Stimulated activated CD8-positive, alpha-beta memory T cell treated with anti-CD3 and anti-CD28 coated beads, Interleukin-12 subunit alpha, Interleukin-12 subunit beta, amount 100 ng/mL, for 1 hour (primary cell): ENCODE results near the gene MARCHF5.
"Not testable (repeated sequence)": the region's sequence is repeated elsewhere in the genome, so short reads cannot be mapped to it uniquely, and the experiment has no call there.

Experiments used
- DNase-seq: peaks from one replicate; pipeline ENCODE4 v3.0.0-alpha.2; 2020; ENCODE audit warnings: low read depth

Gene MARCHF5

DNA sequence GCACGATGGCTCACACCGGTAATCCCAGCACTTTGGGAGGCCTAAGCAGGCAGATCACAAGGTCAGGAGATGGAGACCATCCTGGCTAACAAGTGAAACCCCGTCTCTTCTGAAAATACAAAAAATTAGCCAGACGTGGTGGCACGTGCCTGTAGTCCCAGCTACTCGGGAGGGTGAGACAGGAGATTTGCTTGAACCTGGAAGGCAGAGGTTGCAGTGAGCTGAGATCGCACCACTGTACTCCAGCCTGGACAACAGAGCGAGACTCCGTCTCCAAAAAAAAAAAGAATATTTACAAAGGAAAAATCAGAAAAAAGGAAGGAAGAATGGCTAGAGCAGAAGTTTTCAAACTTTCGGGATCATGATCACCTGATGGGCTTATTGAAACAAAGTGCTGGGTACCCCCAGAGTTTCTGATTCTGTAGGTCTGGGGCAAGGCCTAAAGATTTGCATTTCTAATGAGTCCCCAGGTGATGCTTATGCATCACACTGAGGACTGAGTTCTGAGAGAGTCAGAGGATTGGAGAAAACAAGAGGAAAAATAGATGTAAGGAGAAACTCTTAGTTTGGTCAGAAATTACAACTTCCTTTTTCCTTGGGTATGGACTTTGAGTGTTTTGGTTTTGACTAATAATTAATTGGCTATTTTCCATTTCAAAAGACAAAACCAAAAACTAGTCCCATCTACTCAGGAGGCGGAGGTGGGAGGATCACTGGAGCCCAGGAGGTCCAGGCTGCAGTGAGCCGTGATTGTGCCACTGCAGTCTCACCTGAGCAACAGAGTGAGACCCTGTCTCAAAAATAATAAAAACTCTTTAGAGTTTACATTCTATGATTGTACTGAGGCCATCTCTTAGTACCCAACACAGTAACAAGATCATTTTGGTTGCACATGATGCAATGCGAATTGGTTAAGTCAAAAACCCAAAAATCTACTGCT, 14.4 kb downstream of the MARCHF5 start:
- no peak for DNase-seq

- DNase-seq = no peak
These were observed 18.3 kb downstream of the MARCHF5 start for GRCh38 chr10:92309272-92309671.

- DNase-seq = no peak
These were observed 22.8 kb downstream of the MARCHF5 start for GRCh38 chr10:92313750-92314149.

DNA sequence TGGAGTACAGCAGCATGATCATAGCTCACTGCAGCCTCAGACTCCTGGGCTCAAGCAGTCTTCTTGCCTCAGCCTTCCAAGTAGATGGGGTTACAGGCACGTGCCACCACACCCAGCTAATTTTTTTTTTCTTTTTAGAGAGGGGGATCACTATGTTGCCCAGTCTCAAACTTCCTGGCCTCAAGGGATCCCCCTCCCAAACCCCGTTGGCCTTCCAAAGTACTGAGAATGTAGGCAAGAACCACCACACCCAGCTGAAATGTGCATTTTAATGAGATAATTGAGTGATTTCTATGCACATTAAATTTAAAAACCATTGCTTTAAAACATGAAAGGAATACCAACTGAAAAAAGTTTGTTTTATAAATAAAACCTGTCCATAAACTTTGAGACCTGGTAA, 25.6 kb downstream of the MARCHF5 start:
- DNase-seq = no peak

DNA sequence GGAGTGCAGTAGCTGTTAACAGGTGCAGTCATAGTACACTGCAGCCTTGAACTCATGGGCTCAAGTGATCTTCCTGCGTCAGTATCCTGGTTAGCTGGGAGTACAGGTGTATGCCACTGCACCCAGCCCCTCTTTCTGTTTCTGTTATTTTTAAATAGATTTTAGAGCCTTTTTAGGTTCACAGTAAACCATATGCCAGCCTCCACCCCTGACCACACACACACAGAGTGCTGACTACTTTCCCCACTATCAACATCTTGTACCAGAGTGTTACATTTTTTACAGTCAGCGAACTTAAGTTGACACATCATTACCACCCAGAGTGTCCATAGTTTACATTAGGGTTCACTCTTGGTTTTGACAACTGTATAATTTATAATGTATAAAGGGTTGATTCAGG, 32.1 kb downstream of the MARCHF5 start:
- DNase-seq = no peak

GRCh38 chr10:92327445-92328433, 36.8 kb downstream of the MARCHF5 start:
- no peak for DNase-seq

- no peak for DNase-seq
These were observed 38.0 kb downstream of the MARCHF5 start for GRCh38 chr10:92328993-92329392.

DNA sequence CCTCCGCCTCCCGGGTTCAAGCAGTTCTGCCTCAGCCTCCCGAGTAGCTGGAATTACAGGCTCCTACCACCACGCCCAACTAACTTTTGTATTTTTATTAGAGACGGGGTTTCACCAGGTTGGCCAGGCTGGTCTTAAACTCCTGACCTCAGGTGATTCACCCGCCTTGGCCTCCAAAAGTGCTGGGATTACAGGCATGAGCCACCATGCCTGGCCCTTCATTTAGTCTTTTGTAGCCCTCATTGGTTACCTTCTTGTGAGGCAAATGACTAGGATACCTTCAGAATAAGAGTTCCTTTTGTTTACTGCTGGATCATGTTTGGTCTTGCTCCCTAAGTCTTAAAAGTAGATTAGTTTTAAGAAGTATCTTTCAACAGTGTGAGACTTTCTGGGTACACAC, 39.0 kb downstream of the MARCHF5 start:
- DNase-seq = not testable (repeated sequence)

GRCh38 chr10:92342796-92343195, 51.8 kb downstream of the MARCHF5 start:
- no peak for DNase-seq

GRCh38 chr10:92345575-92345974, 54.6 kb downstream of the MARCHF5 start:
- not testable (repeated sequence) for DNase-seq

- DNase-seq = not testable (repeated sequence)
These were observed 56.2 kb downstream of the MARCHF5 start for GRCh38 chr10:92347035-92347676.

GRCh38 chr10:92350411-92350810, 59.4 kb downstream of the MARCHF5 start:
- DNase-seq = no peak

DNA sequence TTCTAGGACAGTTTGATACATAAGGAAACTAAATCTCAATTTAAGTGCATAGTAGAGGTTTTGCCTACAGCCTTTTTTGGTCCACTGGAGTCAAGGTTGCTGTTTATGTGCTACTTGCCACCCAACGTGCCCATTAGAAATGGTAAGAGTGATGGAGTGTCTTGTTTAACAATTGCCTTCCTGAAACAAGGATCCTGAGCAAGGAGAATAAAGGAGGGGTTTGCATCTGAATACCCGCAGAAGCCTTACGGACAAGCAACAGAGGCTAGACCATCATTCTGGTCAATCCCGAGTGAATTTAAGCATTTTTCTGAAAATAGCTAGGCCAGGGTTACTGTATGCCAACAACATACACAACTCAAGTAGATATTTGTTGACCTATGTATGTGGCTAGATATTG, 63.6 kb downstream of the MARCHF5 start:
- no peak for DNase-seq

DNA sequence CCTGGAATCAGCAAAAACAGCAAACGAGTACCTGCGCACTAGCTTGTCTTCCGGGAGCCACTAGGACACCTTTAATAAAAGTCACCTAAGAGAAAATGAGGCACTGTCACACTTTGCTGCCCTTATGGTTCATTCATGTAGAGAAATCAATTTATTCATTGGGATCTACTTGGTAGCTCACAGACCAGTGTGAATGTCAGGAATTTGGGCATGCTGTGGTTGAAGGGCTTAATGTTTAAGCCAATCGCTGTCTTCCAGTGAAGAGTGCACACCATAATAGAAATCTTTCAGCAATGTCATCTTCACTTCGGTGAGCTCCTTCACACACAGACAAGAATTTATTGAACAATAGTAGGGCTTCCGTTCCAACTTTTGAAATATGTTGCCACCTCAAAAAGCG, 65.1 kb downstream of the MARCHF5 start:
- no peak for DNase-seq

DNA sequence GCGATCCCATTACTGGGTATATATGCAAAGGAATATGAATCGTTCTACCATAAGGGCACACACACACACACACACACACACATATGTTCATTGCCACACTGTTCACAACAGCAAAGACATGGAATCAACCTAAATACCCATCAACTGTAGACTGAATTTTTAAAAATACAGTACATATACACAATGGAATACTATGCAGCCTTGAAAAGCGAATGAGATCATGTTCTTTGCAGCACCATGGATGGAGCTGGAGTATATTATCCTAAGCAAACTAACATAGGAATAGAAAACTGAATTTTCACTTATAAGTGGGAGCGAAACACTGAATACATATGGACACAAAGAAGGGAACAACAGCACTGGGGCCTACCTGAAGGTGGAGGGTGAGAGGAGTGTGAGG, 72.5 kb downstream of the MARCHF5 start:
- no peak for DNase-seq

DNA sequence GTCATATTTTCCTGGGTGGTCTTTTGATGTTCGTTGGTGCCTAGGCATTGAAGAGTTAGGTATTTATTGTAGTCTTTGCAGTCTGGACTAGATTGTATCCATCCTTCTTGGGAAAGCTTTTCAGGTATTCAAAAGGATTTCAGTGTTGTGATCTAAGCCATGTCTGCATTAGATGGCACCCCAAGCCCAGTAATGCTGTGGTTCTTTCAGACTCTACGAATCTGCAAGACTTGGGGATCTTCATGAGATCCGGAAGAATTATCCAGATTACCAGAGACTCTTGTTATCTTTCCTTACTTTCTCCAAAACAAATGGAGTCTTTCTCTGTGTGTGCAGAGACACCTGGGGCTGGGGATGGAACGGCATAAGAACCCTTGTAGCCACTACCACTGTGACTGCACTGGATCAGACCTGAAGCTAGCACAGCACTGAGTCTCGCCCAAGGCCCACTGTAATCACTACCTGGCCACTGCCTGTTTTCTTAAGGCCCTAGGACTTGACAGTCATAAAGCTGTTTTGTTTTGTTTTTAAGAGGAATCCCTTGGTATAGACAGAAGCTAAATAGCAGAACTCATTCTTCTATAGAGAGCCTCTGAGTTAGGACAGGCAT, 75.5 kb downstream of the MARCHF5 start:
- no peak for DNase-seq

- no peak for DNase-seq
These were observed 87.0 kb downstream of the MARCHF5 start for GRCh38 chr10:92377962-92378361.

DNA sequence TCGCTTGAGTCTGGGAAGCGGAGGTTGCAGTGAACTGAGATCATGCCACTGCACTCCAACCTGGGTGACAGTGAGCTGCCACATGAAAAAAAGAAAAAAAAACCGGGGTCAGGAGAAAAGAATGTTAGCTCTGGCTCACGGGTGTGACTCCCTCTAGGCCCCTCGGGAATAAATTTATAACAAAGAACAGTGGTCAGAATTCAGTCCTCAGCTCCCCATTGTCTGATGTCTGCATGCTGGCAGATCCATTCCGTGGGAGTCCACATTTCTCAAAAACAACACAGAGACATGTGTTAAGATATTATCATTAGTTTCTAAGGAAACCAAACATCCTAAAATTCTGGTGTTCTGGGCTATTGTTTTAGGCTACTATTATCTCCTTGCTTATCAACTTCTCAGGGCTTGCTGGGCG, 90.6 kb downstream of the MARCHF5 start:
- DNase-seq = no peak

DNA sequence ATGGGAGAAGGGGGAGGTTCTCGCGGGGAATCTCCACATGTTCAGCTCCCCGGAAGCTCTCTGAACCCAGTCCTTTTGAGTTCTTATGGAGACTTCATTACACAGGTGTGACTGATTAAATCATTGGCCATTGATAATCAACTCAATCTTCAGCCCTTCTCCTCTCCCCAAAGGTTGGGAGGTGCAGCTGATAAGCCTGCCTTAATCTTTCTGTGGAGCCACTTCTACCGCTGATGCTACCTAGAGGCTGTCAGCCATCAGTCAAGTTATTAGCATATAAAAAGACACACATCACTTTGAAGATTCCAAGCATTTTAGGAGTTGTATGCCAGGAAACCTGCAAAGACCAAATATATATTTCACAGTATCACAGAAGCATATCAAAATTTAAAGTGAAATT, 91.7 kb downstream of the MARCHF5 start:
- no peak for DNase-seq

DNA sequence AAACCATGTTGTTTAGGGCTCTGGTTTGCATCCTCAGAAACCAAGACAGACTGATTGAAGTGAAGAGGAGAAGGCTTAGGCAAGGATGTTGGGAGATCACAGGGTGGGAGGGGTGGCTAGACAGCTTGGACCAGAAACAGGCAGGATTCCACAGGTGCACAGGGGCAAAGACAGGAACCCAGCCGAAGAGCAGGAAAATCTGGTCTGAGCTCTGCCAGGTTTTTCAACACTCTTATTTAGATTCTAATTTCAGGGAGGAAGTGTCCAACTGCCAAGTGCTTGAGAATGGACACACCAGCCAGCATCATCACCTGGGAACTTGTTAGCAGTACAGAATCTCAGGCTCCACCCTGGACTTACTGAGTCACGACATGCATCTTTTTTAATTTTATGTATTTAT, 93.8 kb downstream of the MARCHF5 start:
- no peak for DNase-seq

- no peak for DNase-seq
These were observed 94.9 kb downstream of the MARCHF5 start for GRCh38 chr10:92385831-92386230.
